Dedifferentiated amniotic fluid mesenchymal stem cell (primary cell): Measurements from ENCODE around the gene LRPAP1.
"Not testable (repeated sequence)": the region's sequence is repeated elsewhere in the genome, so short reads cannot be mapped to it uniquely, and the experiment has no call there.

ENCODE experiments used
- DNase-seq: peaks from one replicate; pipeline ENCODE4 v3.0.0-alpha.2; 2016; ENCODE audit errors: extremely low spot score

Gene LRPAP1

GRCh38 chr4:3531879-3532750 lies at the start of gene LRPAP1:
Gene LRPAP1, minus strand, starts transcription at chr4:3532422. Its CDS starts 10 bp downstream, at chr4:3532412.
- DNase-seq = peak; percentile 73

GRCh38 chr4:3581334-3582090 lies 49.3 kb upstream of the LRPAP1 start:
- DNase-seq = not testable (repeated sequence)

- not testable (repeated sequence) for DNase-seq
Observed at GRCh38 chr4:3580859-3581258, 48.6 kb upstream of the LRPAP1 start.

GRCh38 chr4:3578527-3579144 lies 46.4 kb upstream of the LRPAP1 start:
- not testable (repeated sequence) for DNase-seq

- DNase-seq = not testable (repeated sequence)
Observed at GRCh38 chr4:3578052-3578451, 45.8 kb upstream of the LRPAP1 start.

- DNase-seq = not testable (repeated sequence)
Observed at GRCh38 chr4:3577208-3577892, 45.1 kb upstream of the LRPAP1 start.

GRCh38 chr4:3576533-3577207 lies 44.4 kb upstream of the LRPAP1 start:
- not testable (repeated sequence) for DNase-seq

- DNase-seq = not testable (repeated sequence)
Observed at GRCh38 chr4:3575426-3576369, 43.5 kb upstream of the LRPAP1 start.

- not testable (repeated sequence) for DNase-seq
Observed at GRCh38 chr4:3574865-3575264, 42.6 kb upstream of the LRPAP1 start.

GRCh38 chr4:3574346-3574745 lies 42.1 kb upstream of the LRPAP1 start:
- DNase-seq = not testable (repeated sequence)

GRCh38 chr4:3573131-3573530 lies 40.9 kb upstream of the LRPAP1 start:
- DNase-seq = no peak

GRCh38 chr4:3572363-3572762 lies 40.1 kb upstream of the LRPAP1 start:
- DNase-seq = no peak

- no peak for DNase-seq
Observed at GRCh38 chr4:3571921-3572320, 39.7 kb upstream of the LRPAP1 start.

- DNase-seq = not testable (repeated sequence)
Observed at GRCh38 chr4:3570923-3571322, 38.7 kb upstream of the LRPAP1 start.

- DNase-seq = not testable (repeated sequence)
Observed at GRCh38 chr4:3569611-3570010, 37.4 kb upstream of the LRPAP1 start.

GRCh38 chr4:3566701-3567100 lies 34.5 kb upstream of the LRPAP1 start:
- DNase-seq = not testable (repeated sequence)

- DNase-seq = not testable (repeated sequence)
Observed at GRCh38 chr4:3566301-3566700, 34.1 kb upstream of the LRPAP1 start.

- not testable (repeated sequence) for DNase-seq
Observed at GRCh38 chr4:3564948-3565347, 32.7 kb upstream of the LRPAP1 start.

- DNase-seq = no peak
Observed at GRCh38 chr4:3563403-3563802, 31.2 kb upstream of the LRPAP1 start.

GRCh38 chr4:3562127-3562526 lies 29.9 kb upstream of the LRPAP1 start:
- DNase-seq = not testable (repeated sequence)
